GM19467 (cell line): ENCODE measurements around the gene HDLBP.
A peak's percentile ranks its signal among the peaks of the same experiment; 100 is the strongest.
"Not testable (repeated sequence)": the region's sequence is repeated elsewhere in the genome, so short reads cannot be mapped to it uniquely, and the experiment has no call there.

ENCODE experiments used
- ATAC-seq: cut with Tn5 transposase; IDR thresholded peaks from one replicate; pipeline ENCODE4 v1.9.1; 2021; ENCODE audit warnings: mild to moderate bottlenecking, moderate library complexity; ENCODE audit not compliant: unreplicated experiment

The HDLBP gene

GRCh38 chr2:241330616-241330981, 15.1 kb upstream of the HDLBP start:
- no peak for ATAC-seq

DNA sequence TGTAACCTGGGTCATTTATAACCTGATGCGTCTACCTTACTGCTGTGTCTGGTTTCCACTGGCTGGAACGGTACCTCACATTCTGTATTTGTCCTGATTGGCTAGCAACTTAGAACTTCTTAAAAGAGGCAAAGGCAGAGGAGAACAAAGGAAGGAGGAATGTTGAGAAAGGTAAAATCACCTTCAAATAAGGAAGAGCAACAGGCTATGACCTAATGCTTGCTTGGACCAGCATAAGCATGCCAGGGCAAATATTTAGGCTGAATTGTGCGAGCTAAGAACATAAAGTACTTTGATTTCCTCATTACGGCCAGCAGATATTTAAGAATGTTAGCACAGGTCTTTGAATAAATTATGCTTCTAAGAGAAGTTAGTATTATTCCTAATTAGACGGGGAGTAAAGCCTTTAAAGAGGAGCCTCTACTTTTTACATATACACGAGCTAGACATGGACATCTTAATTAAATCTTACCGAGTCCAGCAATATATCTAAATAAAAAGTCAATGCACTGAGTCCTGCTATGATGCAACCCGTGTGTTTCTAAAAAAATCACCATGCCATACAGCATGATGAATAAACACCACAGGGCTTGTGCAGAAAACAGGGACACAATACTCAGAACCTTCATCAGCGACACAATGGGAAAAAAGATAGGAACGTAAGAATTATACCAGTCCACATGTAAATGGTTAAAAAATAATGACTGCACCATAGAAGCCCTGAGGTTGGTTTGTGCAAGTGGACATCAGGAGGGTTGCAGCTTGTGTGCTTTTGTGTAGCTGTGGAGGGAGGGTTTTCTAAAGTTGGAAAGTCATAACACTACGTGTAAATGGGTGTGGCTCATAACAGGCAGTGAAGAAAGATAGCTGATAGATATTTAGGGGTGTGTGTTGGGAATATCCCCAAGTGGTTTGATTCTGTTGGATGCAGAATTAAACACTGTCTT, 14.5 kb upstream of the HDLBP start:
- ATAC-seq = no peak

DNA sequence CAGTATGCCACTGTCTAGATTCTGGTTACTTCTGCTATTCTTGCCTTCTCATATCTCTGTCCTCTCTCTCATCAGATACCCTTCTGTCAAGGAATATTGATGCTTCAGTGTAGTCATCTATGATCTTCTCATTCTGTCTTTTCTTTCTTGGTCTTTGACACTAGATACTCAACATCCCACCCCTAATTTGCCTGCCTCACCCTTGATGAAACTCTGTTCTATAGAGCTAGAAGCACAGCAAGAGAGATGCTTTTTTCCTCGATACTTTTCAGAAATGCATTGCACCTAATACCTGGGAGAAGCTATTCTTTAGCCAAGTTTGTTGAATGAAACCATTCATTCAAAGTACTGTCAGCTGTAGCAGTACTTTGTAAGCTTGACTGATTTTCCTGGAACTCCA, 9.8 kb upstream of the HDLBP start:
- ATAC-seq = no peak

DNA sequence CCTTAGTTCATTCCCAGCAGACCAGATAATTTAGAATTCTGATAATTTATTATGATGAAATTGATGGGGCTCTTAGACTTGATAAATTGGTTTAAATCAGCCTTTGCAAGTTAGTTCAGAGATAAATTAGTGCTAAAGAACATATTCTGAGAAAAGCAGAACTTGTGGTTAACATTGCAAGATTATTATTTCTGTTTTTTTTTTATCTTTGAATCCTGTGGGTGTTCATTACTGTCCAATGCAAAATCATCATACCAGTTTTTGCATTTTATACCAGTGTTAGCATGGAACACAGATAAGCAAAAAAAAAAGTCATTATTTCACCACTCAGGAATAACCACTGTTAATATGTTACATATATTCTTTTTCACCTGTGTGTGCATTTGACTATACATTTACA, 9.3 kb upstream of the HDLBP start:
- ATAC-seq = no peak

- ATAC-seq = no peak
Observed at GRCh38 chr2:241323778-241324177, 8.3 kb upstream of the HDLBP start.

DNA sequence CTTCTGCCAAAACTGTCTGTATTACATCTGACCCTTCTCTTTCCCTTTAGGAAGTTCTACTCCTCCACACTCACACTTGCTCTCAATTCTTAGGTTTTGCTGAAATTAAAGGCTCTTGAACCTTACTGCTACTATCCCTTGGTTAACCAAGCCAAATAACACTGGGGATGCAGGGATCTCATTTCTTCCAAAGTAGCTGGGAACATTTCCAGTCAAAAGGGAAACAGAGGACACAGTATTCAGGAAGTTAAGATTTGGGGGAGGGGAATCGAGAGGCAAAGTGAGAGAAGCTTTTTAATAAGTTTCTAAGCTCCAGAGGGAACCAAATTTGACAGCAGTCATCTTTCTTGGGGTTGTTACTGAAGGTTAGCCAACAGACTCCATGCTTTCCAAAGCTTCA, 6.4 kb upstream of the HDLBP start:
- no peak for ATAC-seq

DNA sequence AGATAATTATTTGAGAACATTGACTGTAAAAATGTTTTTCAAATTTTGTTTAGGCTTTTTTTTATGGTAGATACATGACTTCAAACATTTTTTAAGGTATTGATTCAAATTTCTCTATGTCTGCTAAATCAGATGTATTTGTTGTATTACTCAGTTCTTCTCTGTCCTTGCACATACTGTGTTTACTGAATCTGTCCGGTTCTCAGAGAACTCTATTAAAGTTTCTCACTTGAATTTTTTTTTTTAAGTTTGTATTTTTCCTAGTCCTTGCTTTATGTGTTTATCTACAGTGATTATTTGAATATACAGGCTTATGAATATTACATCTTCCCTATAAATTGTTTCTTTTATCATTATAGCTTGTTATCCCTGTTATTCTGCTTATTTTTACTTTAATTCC, 5.6 kb upstream of the HDLBP start:
- no peak for ATAC-seq

GRCh38 chr2:241320394-241320793, 4.9 kb upstream of the HDLBP start:
- no peak for ATAC-seq

DNA sequence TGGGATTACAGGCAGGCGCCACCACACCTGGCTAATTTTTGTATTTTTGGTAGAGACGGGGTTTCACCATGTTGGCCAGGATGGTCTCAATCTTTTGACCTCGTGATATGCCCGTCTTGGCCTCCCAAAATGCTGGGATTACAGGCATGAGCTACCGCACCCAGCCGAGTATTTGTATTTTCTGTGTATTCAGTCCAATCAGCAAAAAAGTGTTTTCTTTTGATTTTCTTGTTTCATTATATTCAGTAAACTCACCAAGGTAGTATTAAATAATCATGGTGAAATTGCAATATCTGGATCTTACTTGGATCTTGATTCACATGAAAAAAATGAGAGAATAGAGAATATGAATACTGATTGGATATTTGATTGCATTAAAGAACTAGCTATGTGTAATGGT, 3.4 kb upstream of the HDLBP start:
- ATAC-seq = not testable (repeated sequence)

GRCh38 chr2:241317391-241317790, 1.9 kb upstream of the HDLBP start:
- no peak for ATAC-seq

DNA sequence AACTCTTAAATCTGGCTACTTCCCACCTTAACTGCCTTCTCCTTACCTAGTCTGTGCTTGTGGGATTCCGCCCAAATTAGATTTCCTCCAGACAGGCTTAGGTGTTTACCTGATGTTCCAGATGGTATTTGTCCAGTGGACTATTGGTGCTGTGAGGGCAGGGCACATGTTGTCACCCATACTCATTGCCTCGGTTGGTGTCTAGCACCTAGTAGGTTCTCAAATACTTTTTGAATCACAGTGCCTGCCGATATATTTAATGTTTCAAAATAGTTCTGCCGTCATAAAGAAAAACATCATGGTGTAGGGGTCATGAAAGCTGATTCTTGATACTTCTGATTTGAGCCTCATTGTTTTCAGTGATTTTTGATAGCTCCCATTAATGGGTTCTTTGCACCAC, 1.4 kb upstream of the HDLBP start:
- no peak for ATAC-seq

DNA sequence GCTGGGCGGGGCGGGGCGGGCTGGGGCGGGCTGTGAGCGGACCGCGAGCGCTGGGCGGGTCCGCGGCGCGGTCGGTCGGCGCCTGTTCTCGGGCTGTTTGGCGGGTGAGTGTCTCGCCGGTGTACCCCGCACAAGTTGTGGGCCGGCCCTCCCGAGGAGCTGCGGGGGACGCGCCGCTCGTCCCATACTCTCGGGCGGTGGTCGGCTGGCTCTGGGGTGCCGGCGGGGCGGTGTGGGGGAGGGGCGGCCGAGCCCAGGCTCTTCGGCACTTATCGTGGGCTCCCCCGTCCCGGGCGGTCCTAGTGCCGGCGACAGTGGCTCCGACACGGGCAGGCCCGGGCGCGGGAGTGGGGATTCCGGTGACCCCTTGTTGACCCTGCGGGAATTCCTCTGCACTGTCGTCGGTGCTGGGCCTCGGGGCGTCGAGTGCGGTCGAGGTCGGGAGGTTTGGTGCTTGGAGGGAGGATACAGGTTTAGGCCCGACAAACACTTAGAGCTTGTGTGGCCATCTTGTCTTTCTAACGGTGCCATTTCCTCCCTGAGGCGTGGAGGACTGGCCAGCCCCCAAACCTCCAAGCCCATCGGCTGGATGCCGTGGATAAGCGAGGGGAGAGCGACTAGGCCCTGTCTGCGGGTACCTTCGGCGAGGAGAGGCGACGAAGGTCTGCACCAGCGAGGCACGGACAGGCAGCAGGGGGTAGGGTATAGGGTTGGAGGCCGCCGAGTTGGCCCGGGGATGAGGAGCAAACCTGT, 583 bp upstream of the HDLBP start, which contains the start of gene SEPTIN2:
SEPTIN2 (plus strand) TSS at position 47 of the 753 bp plus-strand sequence. CDS start 8,308 bp downstream, outside the sequence.
- ATAC-seq = peak; percentile 18

- ATAC-seq = no peak
Observed at GRCh38 chr2:241314226-241315092, 1.0 kb downstream of the HDLBP start.

GRCh38 chr2:241313543-241314095, 1.9 kb downstream of the HDLBP start:
- no peak for ATAC-seq

DNA sequence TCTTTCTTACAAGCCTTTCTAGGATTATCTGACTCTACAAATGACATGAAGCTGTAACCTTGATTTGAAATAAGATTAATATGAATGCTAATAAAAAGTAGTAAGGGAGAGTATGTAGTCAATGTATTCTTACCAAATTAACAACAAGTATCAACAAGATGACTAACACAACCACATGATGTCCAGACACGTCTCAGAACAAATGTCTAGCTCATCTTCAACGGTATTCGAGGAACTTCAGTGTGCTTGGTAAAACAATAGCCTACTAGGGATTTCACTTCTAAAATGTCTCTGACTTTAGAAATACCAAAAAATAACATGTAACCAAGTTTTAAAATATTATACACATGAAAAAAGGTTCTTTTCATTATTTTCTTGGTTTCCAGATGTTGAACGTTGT, 3.4 kb downstream of the HDLBP start:
- ATAC-seq = no peak

DNA sequence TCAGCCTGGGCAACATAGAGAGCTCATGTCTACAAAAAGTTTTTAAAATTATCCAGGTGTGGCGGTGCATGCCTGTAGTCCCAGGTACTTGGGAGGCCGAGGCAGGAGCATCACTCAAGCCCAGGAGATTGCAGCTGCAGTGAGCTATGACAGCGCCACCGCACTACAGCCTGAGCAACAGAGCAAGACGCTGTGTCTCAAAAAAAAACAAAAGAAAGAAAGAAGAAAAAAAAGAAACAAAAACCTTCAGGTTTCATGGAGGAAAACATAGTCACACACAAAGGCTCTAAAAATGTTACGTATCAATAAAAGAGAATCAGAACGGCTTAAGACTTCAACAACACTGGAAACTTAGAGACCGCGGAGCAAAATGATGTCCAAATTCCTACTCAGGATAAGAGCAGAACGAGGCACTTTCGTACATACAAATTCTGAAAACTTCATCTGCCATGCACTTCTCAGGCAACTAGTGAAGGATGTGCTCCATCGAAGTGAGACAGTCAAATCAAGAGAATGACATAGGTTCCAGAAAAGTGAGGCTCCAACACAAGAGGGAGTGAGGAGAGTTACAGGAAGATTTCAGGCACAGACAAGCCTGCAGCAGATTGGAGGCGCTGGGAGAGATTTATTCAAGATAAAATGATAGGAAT, 4.4 kb downstream of the HDLBP start:
- no peak for ATAC-seq

GRCh38 chr2:241309684-241310117, 5.8 kb downstream of the HDLBP start:
- peak; percentile 39 for ATAC-seq

DNA sequence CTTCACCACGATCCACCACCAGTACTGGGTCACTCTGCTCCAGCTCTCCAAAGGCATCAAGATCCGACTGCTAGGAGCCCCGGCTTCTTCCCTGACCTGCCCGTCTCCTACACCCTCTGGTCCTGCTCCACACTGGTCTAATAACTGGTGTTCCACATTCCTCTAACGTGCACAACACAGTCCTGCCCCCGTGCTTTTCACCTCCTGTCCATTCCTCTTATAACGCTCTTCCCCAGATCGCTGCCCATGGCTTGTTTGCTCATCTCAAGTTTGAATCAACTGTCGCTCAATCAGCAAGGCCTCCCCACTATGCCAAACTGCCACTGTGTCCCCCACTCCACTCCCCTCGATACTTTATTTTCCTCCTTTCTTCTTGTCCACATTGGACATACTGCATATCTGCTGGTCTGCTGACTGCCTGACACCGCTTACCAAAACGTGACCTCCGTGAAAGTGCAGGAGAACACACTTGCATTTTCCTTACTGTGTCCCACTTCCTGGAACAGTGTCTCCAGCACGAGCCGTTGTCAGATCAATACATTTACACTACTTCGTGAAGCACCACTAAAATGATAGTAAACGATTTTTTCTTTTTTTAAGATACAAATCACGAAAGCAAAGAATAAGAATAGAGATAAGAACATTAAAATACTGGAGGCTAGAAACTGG, 6.5 kb downstream of the HDLBP start:
- ATAC-seq = no peak

- no peak for ATAC-seq
Observed at GRCh38 chr2:241308267-241308666, 7.2 kb downstream of the HDLBP start.

GRCh38 chr2:241307055-241307454, 8.4 kb downstream of the HDLBP start:
- no peak for ATAC-seq
